GM23248 (cell line): Measurements from ENCODE around the gene TMEM59L. TPM values are rescaled to one million over a fixed set of nuclear protein-coding genes. Genes with fewer than 3 reads are reported as not detected.

Experiments
- DNase-seq: peaks from one replicate; pipeline ENCODE4 v3.0.0-alpha.2; 2015
- H2AFZ ChIP-seq: fragments of 200-600 bp; sonication (generic); 2 replicates; pipeline ENCODE4 v1.6.1; 2016; ENCODE audit warnings: antibody characterized with exemption
- H3F3A ChIP-seq: fragments of 200-600 bp; sonication (generic); 2 replicates; pipeline ENCODE4 v1.6.1; 2016; ENCODE audit warnings: mild to moderate bottlenecking, antibody characterized with exemption, mixed run types; ENCODE audit not compliant: insufficient read depth
- H3K27ac ChIP-seq: fragments of 200-600 bp; sonication (generic); 2 replicates; pipeline ENCODE4 v1.5.1; 2016; ENCODE audit warnings: mild to moderate bottlenecking
- H3K27me3 ChIP-seq: fragments of 200-600 bp; sonication (generic); replicated peaks from 2 replicates; pipeline ENCODE4 v1.6.1; 2016; ENCODE audit warnings: mild to moderate bottlenecking; ENCODE audit not compliant: insufficient read depth
- H3K36me3 ChIP-seq: fragments of 200-600 bp; sonication (generic); 2 replicates; pipeline ENCODE4 v1.6.1; 2016; ENCODE audit warnings: low read depth, mild to moderate bottlenecking
- H3K4me1 ChIP-seq: fragments of 200-600 bp; sonication (generic); 2 replicates; pipeline ENCODE4 v1.6.1; 2016; ENCODE audit warnings: mild to moderate bottlenecking; ENCODE audit not compliant: insufficient read depth
- H3K4me2 ChIP-seq: fragments of 200-600 bp; sonication (generic); one replicate; pipeline ENCODE4 v1.6.1; 2016; ENCODE audit warnings: mild to moderate bottlenecking; ENCODE audit not compliant: unreplicated experiment
- H3K4me3 ChIP-seq: fragments of 200-600 bp; sonication (generic); 2 replicates; pipeline ENCODE4 v1.5.1; 2016; ENCODE audit warnings: mild to moderate bottlenecking
- H3K79me2 ChIP-seq: fragments of 200-600 bp; sonication (generic); 2 replicates; pipeline ENCODE4 v1.6.1; 2016; ENCODE audit warnings: mild to moderate bottlenecking; ENCODE audit not compliant: insufficient read depth
- H3K9ac ChIP-seq: fragments of 200-600 bp; sonication (generic); 2 replicates; pipeline ENCODE4 v1.6.1; 2016; ENCODE audit warnings: mild to moderate bottlenecking
- H3K9me2 ChIP-seq: fragments of 200-600 bp; sonication (generic); 2 replicates; pipeline ENCODE4 v1.6.1; 2016; ENCODE audit warnings: mixed run types, mild to moderate bottlenecking, moderate library complexity; ENCODE audit not compliant: insufficient read depth
- H3K9me3 ChIP-seq: fragments of 200-600 bp; sonication (generic); one replicate; pipeline ENCODE4 v1.6.1; 2017; ENCODE audit warnings: low read depth
- H4K20me1 ChIP-seq: fragments of 200-600 bp; sonication (generic); 2 replicates; pipeline ENCODE4 v1.6.0; 2016; ENCODE audit not compliant: insufficient read depth
- EZH2 ChIP-seq: fragments of 200-600 bp; sonication (generic); IDR thresholded peaks from 2 replicates; pipeline ENCODE4 v1.6.1; 2018; ENCODE audit warnings: antibody characterized with exemption, mild to moderate bottlenecking; ENCODE audit not compliant: insufficient read depth, poor library complexity, severe bottlenecking
- EZH2phosphoT487 ChIP-seq: fragments of 200-600 bp; sonication (generic); IDR thresholded peaks from 2 replicates; pipeline ENCODE4 v1.6.1; 2018; ENCODE audit warnings: antibody characterized with exemption, moderate library complexity, mild to moderate bottlenecking, low read depth; ENCODE audit not compliant: insufficient read depth
- WGBS, 2 experiments: methylation state at CpG; one replicate each; pipeline ENCODE4 v1.1.6; 2015 to 2017; ENCODE audit warnings: low lambda C conversion rate in 2 of 2, low coverage in 1 of 2; ENCODE audit errors: missing lambda C conversion rate in 2 of 2; 5-methylcytosine and 5-hydroxymethylcytosine counted together
- in situ Hi-C: fragments of 300-500 bp; cut with MboI; formaldehyde crosslinking; loops from 2 replicates; pipeline ENCODE4 v1.15.0; 2020
- polyA plus RNA-seq: library from polyadenylated mRNA; unstranded; fragments of >200 nt; fragmentation: Nextera tagmentation; extraction: Ambion mirVana; gene quantifications from 2 replicates; pipeline ENCODE4 v1.2.1, GENCODE V29; 2016
- total RNA-seq: library from RNA; depleted of rRNA; stranded (reverse); fragments of >200 nt; shearing (Covaris generic); gene quantifications from 2 replicates; pipeline ENCODE4 v1.2.3, GENCODE V29; 2014

TMEM59L gene
- total and polyA plus RNA-seq, 2 experiments from 2014 or later: 0.97 to 2.1 TPM

- in situ Hi-C loops: no loop called here
- Histone ChIP-seq H3K4me3 (peak overlapping the region; percentile 42), H3K9me3 (no peaks in the 10 kb centered on the region), H3K4me1 (peaks cover 22% of the 10 kb centered on the region), H3K9me2 (no peaks in the 10 kb centered on the region), H3K27me3 (no peaks in the 10 kb centered on the region), H3F3A (peaks cover 8% of the 10 kb centered on the region; the same call in 1 of the 2 replicates), H3K36me3 (no peaks in the 10 kb centered on the region), H3K4me2 (peak overlapping the region; percentile 72), H4K20me1 (no peaks in the 10 kb centered on the region), H3K9ac (peak overlapping the region; percentile 78), H3K79me2 (no peaks in the 10 kb centered on the region), H2AFZ (peak overlapping the region; percentile 66), H3K27ac (peak overlapping the region; percentile 87)
- TF ChIP-seq EZH2 (no peak), EZH2phosphoT487 (no peak)
- peak; percentile 91 for DNase-seq
- 1 to 3% methylated on average over 33 to 34 of the region's 34 CpGs for WGBS, 2 experiments
Observed at GRCh38 chr19:18650468-18651041, 37.9 kb downstream of the TMEM59L start.

- Histone ChIP-seq H3K27me3 (no peaks in the 10 kb centered on the region), H4K20me1 (no peaks in the 10 kb centered on the region), H3K9ac (peak overlapping the region; percentile 78; the same call in 1 of the 2 replicates), H3K4me1 (peaks cover 22% of the 10 kb centered on the region), H3K4me2 (no peak overlapping the region), H3K4me3 (no peak overlapping the region), H3K79me2 (no peaks in the 10 kb centered on the region), H2AFZ (no peak overlapping the region), H3K36me3 (no peaks in the 10 kb centered on the region), H3K9me3 (no peaks in the 10 kb centered on the region), H3K27ac (peak overlapping the region; percentile 87), H3F3A (peaks cover 8% of the 10 kb centered on the region; the same call in 1 of the 2 replicates), H3K9me2 (no peaks in the 10 kb centered on the region)
- TF ChIP-seq EZH2 (no peak), EZH2phosphoT487 (no peak)
- DNase-seq: no peak
- in situ Hi-C loops: no loop called here
- 100% methylated on average over 1 of the region's 1 CpG for WGBS, 2 experiments
Observed at GRCh38 chr19:18651300-18651699, 38.6 kb downstream of the TMEM59L start.

DNA sequence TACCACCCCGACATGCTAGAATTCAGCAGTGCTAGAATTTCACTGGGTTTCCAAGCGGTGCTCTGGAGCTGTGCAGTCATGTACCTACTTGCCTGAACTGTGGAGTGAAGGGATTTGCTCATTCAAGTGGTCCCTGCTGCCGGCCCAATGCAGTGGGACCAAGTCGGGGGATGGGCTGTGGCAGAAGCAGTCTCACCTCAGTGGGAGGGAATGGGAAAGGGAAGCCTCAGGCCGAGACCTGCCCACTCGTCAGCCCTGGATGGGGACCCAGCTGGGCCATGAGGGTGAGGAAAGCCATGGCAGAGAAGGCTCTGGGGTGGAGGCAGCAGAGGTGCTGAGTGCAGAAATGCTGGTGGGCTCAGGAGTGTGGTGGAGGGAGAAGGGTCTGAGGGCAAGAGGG lies 39.1 kb downstream of the TMEM59L start:
- Histone ChIP-seq H3K9ac (no peak overlapping the region), H3K79me2 (no peaks in the 10 kb centered on the region), H3K9me2 (no peaks in the 10 kb centered on the region), H3K4me1 (peaks cover 22% of the 10 kb centered on the region), H3K4me2 (no peak overlapping the region), H4K20me1 (no peaks in the 10 kb centered on the region), H3K4me3 (no peak overlapping the region), H3K9me3 (no peaks in the 10 kb centered on the region), H3K27ac (no peak overlapping the region), H3F3A (peaks cover 8% of the 10 kb centered on the region; the same call in 1 of the 2 replicates), H2AFZ (no peak overlapping the region), H3K27me3 (no peaks in the 10 kb centered on the region), H3K36me3 (no peaks in the 10 kb centered on the region)
- in situ Hi-C loops: no loop called here
- no peak for TF ChIP-seq EZH2phosphoT487
- TF ChIP-seq EZH2: no peak
- WGBS, 2 experiments: 76 to 81% methylated on average over 6 of the region's 6 CpGs
- no peak for DNase-seq

DNA sequence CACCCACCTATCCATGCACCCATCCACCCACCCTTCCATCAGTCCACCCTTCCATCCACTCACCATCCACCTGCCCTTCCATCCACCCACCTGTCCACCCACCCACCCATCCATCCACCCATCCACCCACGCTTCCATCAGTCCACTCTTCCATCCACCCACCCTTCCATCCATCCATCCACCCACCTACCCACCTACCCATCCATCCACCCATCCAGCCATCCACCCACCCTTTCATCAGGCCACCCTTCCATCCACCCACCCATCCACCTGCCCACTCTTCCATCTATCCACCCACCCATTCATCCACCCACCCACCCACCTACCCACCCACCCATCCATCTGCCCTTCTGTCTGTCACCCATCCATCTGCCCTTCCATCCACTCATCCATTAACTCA lies 41.2 kb downstream of the TMEM59L start:
- H3K9me3 ChIP-seq: no peaks in the 10 kb centered on the region
- no peak for DNase-seq
- H3K4me1 ChIP-seq: peaks cover 22% of the 10 kb centered on the region
- H2AFZ ChIP-seq: no peak overlapping the region
- no peak overlapping the region for H3K27ac ChIP-seq
- no peaks in the 10 kb centered on the region for H4K20me1 ChIP-seq
- no peak overlapping the region for H3K9ac ChIP-seq
- H3K9me2 ChIP-seq: no peaks in the 10 kb centered on the region
- no peak overlapping the region for H3K4me3 ChIP-seq
- peaks cover 8% of the 10 kb centered on the region; the same call in 1 of the 2 replicates for H3F3A ChIP-seq
- no peaks in the 10 kb centered on the region for H3K79me2 ChIP-seq
- H3K4me2 ChIP-seq: no peak overlapping the region
- no peaks in the 10 kb centered on the region for H3K36me3 ChIP-seq
- in situ Hi-C loops: no loop called here
- no peaks in the 10 kb centered on the region for H3K27me3 ChIP-seq
- WGBS, 2 experiments: 40 to 90% methylated on average over 1 of the region's 1 CpG
- TF ChIP-seq EZH2phosphoT487 (no peak), EZH2 (no peak)
